Endothelial cell of hepatic sinusoid (primary cell): ENCODE measurements around the gene IL1R1.

ENCODE experiments used
- in situ Hi-C: cut with HindIII; loops from 2 replicates; pipeline ENCODE4 v1.10.0; 2017; ENCODE audit warnings: low sequenced_read_pairs

Gene IL1R1

GRCh38 chr2:102168026-102168771 lies 25.7 kb downstream of the IL1R1 start:
- in situ Hi-C loops: no loop called here

- in situ Hi-C loops: no loop called here
These were observed 29.4 kb downstream of the IL1R1 start for GRCh38 chr2:102171946-102172345.

- in situ Hi-C loops: no loop called here
These were observed 30.2 kb downstream of the IL1R1 start for GRCh38 chr2:102172745-102173144.

GRCh38 chr2:102176172-102176571 lies 33.6 kb downstream of the IL1R1 start:
- in situ Hi-C loops: no loop called here

GRCh38 chr2:102177814-102178478 lies 35.4 kb downstream of the IL1R1 start:
- in situ Hi-C loops: no loop called here

- in situ Hi-C loops: no loop called here
These were observed 36.5 kb downstream of the IL1R1 start for GRCh38 chr2:102179061-102179460.

GRCh38 chr2:102179788-102180686 lies 37.5 kb downstream of the IL1R1 start:
- in situ Hi-C loops: loop anchor here (5.0 kb wide), 1 partner anchor 63 kb away; no protein-coding TSS in a partner anchor

- in situ Hi-C loops: loop anchor here (5.0 kb wide), 1 partner anchor 63 kb away; no protein-coding TSS in a partner anchor
These were observed 38.1 kb downstream of the IL1R1 start for GRCh38 chr2:102180687-102180999.

GRCh38 chr2:102181376-102181775 lies 38.8 kb downstream of the IL1R1 start:
- in situ Hi-C loops: loop anchor here (5.0 kb wide), 1 partner anchor 64 kb away; no protein-coding TSS in a partner anchor

GRCh38 chr2:102181919-102182635 lies 39.5 kb downstream of the IL1R1 start:
- in situ Hi-C loops: loop anchor here (5.0 kb wide), 1 partner anchor 65 kb away; no protein-coding TSS in a partner anchor

- in situ Hi-C loops: loop anchor here (5.0 kb wide), 1 partner anchor 67 kb away; no protein-coding TSS in a partner anchor
These were observed 41.5 kb downstream of the IL1R1 start for GRCh38 chr2:102184018-102184417.

GRCh38 chr2:102184568-102184967 lies 42.0 kb downstream of the IL1R1 start:
- in situ Hi-C loops: loop anchor here (5.0 kb wide), 1 partner anchor 67 kb away; no protein-coding TSS in a partner anchor

- in situ Hi-C loops: no loop called here
These were observed 42.8 kb downstream of the IL1R1 start for GRCh38 chr2:102185347-102185746.

- in situ Hi-C loops: no loop called here
These were observed 44.4 kb downstream of the IL1R1 start, which contains the start of gene IL1RL2 for GRCh38 chr2:102186791-102187495. IL1RL2 (plus strand) TSS chr2:102187023; CDS start chr2:102187868, 845 bp downstream.

GRCh38 chr2:102187496-102188150 lies 45.1 kb downstream of the IL1R1 start:
- in situ Hi-C loops: no loop called here

GRCh38 chr2:102190430-102191107 lies 48.0 kb downstream of the IL1R1 start:
- in situ Hi-C loops: no loop called here

- in situ Hi-C loops: no loop called here
These were observed 49.0 kb downstream of the IL1R1 start for GRCh38 chr2:102191501-102191900.

GRCh38 chr2:102193074-102193473 lies 50.5 kb downstream of the IL1R1 start:
- in situ Hi-C loops: no loop called here
